Measurements from ENCODE around the gene NT5DC2.

The NT5DC2 gene

DNA sequence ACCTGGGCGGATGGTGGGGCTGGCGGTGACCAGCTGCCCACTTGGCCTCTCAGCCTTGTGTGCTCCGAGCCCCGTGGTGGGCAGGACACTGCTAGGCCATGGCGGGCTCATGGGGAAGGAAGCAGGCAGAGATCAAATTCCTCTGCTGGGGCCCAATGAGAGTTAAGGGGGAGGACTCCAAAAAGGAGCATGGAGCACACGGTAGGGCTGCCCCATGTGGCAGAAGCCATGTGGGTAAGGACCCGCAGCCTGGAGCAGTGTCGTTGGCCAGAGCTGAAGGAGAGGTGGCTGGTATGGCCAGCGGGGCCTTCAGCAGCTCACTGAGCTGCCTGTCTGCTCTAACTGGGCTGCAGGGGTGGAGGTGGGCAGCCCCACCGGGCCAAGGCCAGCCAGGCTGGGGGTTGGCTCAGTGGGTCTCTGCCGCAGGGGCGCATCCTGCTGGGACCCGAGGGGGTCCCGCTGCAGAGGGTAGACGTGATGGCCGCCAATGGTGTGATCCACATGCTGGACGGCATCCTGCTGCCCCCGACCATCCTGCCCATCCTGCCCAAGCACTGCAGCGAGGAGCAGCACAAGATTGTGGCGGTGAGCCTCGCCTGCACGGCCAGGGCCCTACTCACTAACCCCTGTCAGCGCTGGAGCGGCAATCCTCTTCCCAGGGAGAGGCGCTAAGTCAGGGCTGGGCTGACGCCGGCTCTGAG lies 27.2 kb downstream of the NT5DC2 start:
- DNase-seq: no peak

DNA sequence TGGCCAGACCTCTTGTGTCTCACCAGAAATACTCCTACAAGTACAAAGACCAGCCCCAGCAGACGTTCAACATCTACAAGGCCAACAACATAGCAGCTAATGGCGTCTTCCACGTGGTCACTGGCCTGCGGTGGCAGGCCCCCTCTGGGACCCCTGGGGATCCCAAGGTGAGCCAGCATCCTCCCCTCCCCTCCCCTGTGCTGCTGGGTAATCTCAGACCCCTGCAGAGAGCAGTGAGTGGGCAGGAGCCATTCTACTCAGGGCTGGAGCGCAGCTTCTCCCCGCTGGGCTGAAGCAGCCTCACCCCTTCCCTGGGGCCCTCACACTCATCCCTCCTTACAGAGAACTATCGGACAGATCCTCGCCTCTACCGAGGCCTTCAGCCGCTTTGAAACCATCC lies 28.7 kb downstream of the NT5DC2 start:
- DNase-seq: no peak

DNA sequence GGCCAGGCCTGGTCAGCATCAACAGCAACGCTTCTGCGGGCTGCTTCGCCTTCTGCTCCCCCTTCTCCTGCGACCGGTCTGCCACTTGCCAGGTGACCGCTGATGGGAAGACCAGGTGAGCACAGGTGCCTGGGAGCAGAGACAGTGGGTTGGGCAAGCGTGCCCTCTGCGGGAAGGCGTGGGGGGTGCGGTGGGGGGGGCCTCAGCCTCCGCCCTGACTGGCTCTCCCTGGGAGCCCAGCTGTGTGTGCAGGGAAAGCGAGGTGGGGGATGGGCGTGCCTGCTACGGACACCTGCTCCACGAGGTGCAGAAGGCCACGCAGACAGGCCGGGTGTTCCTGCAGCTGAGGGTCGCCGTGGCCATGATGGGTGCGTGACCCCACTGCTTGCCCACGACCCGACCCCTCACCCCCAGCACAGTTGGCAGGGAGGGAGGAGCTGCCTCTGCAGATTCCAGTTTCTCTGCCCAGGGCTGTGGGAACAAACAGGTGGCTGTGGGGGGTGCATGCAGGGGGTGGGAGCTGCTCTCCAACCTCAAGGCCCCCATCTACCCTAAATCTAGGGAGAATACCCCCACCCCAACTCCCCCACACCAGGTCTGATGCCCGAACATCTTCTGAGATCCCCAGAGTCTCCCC lies 29.8 kb downstream of the NT5DC2 start:
- DNase-seq: no peak

DNA sequence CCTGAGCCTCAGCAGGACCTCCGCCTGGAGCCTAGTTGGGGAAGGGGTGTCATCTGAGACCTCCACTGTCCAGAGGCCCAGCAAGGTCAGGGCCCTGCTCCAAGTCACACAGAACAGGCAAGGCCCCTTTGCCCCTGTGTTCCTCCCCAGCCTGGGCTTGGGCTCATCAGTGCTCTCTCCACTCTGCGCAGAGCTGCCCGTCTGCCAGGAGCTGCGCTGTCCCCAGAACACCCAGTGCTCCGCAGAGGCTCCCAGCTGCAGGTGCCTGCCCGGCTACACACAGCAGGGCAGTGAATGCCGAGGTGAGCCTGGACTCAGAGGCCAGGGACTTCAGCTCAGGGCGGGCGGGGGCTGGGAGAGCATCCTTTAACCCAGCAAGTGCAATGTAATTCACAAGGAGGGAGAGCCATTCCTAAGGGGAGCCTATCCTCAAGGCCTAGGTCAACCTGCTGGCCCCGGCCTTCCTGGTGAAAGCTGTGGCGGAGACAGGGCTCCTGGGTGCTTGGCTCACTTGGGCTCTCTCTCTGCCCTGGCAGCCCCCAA lies 30.8 kb downstream of the NT5DC2 start:
- DNase-seq: no peak

DNA sequence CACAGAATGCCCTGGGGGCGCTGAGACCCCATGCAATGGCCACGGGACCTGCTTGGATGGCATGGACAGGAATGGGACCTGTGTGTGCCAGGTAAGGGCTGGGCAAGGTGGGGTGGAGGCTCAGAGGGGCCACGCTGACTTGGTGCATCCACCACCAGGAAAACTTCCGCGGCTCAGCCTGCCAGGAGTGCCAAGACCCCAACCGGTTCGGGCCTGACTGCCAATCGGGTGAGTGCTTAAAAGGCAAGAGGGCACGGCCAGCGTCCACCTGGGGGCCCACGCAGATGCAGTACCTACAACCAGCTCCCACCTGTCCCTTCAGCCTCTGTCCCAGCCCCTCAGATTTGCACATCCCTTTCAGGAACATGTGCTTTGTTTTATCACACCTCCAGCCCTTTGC lies 31.7 kb downstream of the NT5DC2 start:
- DNase-seq: no peak

DNA sequence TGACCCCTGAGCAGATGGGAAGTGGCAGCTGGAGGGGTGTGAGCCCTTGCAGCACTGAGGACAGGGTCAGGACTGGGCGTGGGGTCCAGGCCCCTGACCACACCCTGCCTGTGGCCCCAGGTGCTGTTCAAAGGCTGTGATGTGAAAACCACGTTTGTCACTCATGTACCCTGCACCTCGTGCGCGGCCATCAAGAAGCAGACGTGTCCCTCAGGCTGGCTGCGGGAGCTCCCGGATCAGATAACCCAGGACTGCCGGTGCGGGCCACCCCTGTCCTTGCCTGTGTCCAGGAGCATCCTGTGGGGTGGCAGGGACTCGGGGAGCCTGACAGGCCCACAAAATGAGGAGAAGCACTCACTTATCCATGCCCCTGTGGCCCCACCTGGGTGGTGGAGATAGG lies 32.6 kb downstream of the NT5DC2 start:
- DNase-seq: no peak

DNA sequence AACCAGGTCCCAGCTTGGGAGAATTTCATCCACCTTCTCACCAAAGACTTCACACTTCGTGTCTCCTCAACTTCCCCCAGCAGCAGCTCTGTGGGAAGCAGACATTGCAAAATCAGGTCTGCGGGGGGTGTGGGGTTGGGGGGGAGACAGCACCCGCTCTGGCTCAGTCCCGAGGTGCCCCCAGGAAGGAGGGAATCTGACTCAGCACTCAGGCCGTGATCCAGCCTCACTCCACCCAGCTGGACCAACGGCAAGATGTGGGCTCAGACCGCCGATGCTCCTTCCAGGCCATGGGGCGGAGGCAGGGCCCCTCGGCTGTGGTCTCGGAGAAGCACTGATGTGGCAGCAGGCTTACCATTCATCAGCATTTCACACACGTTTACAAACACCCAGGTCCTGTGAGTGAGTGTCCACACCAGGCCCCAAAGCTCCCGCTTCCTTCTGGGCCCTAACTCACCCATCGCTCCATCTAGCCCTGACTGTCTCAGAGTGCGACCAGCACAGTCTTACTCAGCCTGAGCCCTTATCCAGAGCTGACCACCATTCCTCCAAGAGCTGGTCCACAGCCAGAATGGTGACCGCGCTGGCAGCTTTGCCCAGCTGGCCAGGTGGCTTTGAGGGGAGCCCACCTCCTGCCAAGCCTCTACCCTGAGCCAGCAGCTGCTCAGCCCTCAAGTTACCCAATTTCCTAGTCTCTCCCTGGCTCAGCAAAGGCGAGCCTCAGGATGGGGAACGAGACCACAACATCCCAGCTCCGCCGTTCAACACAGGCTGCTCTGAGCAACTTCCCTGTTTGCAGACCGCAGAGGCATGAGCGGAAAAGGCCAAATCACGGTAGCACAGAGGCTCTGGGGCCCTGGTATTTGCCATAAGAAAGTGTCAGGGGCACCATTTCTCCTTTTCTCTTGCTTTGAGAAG lies 35.3 kb downstream of the NT5DC2 start:
- DNase-seq: no peak

DNA sequence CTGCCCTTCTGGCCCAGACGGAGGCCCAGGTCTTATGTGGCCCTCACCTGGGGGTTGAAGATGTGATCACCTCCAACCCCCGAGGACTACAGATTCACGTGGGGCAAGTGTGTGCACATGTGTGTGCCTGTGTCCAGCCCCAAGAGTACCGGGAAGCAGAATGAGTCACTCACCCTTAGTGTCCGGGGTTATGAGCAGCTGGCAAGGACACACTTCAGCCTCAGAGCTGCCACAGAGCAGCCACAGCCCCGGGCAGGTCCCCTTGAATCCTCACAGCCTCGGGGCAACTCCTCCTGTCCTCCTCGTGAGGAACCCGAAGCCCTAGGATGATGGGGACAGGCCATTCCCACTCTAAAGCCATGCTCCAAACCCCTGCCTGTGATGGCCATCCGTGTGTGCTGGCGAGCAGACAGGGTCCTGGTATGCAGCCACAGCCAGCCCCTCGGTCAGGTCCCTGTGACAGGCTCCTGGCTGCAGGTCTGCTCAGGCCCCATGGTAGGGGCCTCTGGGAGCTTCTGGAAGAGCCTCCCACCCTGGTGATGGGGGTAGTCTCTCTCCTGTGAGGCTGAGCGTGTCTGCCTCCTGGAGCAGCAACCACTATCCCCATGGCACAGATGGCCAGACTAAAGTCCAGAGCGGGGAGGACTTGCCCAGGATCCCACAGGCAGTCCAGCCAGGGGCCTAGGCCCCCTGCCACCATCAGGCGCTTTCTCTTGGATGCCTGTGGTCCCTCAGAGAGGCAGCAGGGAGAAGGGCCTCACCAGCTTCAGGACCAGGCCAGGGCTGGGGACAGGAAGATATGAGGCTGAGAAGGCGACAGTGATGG lies 37.7 kb downstream of the NT5DC2 start:
- DNase-seq: no peak

DNA sequence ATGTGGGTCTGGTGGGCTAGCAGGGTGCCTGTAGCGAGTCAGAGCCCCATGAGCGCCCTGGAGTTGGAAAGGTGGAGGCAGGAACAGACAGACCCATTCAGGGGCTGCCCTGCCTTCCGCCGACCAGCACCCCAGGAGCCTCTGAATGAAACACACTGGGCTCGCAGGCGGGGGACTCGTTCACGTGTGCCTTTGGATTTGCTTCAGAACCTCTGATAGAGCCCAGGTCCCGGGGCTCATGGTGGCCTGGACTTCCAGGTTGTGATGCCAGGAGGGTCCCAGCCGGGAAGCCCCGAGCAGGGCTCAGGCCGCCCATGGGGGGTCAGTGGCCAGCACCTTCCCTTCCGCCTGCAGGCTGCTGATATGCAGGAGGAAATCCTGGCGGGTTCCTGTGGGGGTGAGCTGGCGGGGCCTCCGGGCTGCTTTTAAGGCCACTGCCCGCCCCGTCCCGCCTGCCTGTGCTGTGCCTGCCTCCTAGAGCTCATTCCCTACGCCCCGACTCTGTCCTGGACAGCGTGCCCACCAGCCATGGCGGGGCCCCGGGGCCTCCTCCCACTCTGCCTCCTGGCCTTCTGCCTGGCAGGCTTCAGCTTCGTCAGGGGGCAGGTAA lies 38.7 kb downstream of the NT5DC2 start, which contains the start of gene STAB1:
STAB1 (plus strand) TSS at position 453 of the 610 bp plus-strand sequence; CDS start at position 529, 76 bp downstream.
- no peak for DNase-seq

DNA sequence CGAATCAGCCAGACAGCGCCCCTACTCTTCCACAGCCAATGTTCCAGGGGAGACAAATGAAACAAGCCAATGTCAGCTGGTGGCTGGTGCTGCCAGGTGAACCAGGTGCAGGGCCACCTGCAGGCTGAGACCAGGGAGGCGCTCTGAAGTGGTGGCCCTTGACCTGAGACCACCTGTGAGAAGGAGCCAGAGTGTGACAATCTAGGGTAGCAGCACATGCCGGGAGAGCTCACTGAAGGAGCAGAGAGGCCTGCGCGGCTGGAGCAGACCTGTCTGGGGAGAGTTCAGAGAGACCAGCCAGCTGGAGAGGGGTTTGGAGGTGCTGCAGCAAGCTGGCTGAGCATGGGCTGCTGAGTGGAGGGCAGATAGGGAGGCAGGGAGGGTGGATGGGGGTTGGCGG lies 39.2 kb downstream of the NT5DC2 start:
- DNase-seq: peak; percentile 61

DNA sequence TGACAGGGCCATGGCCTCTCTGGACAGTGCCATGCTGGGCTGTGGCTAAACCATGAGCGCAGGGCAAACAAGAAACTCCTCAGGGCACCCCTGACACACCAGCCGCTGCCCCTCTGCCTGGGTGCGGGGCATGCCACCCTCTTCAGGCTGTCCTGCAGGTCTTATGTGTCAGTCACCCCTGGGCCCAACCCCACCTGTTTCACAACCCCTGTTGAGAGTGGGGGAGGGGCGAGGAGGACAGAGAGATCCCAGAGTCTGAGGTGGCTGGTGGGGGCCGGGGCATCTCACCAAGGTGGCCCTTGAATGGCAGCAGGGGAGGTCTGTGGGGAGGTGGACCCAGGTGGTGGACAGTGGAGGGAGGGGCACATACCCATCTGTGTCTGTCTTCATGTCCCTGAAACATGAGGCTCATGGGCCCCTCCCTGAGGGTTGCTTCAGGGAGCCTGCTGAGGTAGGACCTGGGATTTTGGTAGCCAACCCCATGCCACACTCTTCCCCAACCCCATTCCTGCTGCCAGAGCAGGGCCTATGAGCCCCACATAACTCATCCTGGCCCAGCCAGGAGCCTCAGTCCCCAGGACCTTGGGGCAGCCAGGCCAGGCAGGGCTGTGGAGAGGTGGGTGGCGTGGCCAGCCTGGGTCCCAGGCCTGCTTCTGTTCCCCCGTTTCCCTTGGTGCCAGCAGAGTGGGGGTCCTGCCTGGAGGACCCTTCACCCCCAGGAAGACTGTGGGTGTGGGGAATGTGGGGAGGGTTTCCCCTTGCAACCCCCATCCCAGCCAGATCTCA lies 40.2 kb downstream of the NT5DC2 start:
- no peak for DNase-seq

DNA sequence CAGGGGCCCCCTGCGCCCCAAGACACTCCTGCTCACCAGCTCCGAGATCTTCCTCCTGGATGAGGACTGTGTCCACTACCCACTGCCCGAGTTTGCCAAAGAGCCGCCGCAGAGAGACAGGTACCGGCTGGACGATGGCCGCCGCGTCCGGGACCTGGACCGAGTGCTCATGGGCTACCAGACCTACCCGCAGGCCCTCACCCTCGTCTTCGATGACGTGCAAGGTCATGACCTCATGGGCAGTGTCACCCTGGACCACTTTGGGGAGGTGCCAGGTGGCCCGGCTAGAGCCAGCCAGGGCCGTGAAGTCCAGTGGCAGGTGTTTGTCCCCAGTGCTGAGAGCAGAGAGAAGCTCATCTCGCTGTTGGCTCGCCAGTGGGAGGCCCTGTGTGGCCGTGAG lies 41.6 kb downstream of the NT5DC2 start:
- no peak for DNase-seq

DNA sequence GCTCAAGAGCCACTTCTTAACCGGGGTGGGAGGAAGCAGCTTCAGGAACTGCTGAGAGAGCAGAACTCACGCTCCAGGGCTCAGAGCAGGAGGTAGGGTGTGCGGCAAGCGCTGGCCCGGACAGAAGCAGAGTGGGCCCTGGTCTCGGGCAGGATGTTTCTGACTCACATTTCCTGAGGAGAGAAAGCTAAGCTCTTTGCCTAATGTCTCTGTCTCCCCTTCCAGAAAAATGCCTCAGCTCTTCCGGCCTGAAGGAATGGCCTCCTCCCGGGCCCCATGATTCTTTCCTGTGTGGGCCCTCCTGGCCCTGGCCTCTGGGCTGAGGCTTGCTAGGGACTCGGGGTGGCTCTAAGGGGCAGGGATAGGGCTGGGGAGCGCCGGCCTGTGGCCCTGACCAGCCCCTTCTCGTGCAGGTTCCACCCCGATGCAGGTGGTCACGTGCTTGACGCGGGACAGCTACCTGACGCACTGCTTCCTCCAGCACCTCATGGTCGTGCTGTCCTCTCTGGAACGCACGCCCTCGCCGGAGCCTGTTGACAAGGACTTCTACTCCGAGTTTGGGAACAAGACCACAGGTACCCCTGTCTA lies 42.6 kb downstream of the NT5DC2 start:
- DNase-seq: no peak

DNA sequence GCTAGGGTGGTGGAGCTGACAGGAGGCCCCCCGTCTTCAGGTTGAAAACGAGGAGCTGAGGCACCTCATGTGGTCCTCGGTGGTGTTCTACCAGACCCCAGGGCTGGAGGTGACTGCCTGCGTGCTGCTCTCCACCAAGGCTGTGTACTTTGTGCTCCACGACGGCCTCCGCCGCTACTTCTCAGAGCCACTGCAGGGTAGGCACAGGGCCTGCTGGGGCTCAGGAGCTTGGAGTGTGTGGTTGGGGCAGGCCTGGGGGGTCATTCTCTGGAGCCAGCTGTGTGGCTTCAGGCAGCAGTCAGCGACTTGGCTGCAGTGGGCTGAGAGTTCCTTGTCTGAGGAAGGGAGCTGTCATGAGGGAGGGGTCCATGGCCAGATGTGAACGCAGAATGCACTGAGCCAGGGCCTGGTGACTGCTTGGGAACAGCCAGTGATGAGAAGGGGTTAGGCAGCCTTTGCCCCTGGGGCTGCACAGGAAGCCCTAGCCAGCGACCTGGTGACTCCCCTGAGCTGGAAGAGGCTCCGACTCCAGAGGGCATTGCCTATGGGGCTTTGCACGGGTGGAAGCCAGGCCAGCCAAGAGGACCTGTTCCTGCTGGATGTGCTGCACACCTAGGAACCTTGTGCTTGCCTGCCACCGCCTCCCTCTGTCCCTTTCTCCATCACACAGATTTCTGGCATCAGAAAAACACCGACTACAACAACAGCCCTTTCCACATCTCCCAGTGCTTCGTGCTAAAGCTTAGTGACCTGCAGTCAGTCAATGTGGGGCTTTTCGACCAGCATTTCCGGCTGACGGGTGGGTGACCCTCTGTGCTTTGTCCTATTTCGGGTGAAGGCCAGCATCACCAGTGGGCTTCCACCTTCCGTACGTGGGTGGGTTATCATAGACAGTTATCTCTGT lies 43.4 kb downstream of the NT5DC2 start:
- DNase-seq: no peak

DNA sequence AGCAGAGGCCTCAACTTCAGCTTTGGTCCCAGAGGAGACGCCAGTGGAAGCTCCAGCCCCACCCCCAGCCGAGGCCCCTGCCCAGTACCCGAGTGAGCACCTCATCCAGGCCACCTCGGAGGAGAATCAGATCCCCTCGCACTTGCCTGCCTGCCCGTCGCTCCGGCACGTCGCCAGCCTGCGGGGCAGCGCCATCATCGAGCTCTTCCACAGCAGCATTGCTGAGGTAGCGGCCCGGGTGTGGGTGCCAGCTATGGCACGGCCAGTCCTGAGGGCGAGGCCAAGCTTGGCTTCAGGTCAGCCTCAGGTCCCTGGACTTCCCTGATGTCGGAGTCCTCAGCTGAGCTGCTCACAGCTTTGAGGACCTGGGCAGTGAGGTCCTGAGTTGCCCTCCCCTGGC lies 44.2 kb downstream of the NT5DC2 start:
- no peak for DNase-seq

DNA sequence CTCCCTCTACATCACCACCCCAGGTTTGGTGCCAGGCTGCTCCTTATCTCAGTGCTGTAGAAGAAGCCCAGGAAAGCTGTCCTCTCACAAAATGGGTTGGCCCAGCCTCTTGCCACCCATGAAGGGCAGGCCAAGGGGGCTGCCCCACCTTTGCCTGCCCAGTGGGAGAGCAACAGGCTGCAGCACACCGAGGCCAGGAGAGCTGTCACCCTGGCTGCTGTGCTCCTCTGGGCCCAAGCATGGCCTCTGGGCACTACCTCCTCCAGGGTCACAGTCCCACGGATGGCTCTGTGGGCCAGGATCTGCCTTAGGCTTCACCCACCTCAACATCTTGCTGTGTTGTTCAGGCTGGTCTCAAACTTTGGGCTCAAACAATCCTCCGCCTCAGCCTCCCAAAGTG lies 44.9 kb downstream of the NT5DC2 start:
- DNase-seq: no peak

DNA sequence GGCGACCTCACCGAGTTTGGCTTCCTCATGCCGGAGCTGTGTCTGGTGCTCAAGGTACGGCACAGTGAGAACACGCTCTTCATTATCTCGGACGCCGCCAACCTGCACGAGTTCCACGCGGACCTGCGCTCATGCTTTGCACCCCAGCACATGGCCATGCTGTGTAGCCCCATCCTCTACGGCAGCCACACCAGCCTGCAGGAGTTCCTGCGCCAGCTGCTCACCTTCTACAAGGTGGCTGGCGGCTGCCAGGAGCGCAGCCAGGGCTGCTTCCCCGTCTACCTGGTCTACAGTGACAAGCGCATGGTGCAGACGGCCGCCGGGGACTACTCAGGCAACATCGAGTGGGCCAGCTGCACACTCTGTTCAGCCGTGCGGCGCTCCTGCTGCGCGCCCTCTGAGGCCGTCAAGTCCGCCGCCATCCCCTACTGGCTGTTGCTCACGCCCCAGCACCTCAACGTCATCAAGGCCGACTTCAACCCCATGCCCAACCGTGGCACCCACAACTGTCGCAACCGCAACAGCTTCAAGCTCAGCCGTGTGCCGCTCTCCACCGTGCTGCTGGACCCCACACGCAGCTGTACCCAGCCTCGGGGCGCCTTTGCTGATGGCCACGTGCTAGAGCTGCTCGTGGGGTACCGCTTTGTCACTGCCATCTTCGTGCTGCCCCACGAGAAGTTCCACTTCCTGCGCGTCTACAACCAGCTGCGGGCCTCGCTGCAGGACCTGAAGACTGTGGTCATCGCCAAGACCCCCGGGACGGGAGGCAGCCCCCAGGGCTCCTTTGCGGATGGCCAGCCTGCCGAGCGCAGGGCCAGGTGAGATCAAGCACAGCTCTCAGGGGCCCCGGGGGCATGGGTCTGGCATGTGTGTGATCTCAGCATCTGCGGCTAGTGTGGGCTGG lies 45.6 kb downstream of the NT5DC2 start:
- no peak for DNase-seq

DNA sequence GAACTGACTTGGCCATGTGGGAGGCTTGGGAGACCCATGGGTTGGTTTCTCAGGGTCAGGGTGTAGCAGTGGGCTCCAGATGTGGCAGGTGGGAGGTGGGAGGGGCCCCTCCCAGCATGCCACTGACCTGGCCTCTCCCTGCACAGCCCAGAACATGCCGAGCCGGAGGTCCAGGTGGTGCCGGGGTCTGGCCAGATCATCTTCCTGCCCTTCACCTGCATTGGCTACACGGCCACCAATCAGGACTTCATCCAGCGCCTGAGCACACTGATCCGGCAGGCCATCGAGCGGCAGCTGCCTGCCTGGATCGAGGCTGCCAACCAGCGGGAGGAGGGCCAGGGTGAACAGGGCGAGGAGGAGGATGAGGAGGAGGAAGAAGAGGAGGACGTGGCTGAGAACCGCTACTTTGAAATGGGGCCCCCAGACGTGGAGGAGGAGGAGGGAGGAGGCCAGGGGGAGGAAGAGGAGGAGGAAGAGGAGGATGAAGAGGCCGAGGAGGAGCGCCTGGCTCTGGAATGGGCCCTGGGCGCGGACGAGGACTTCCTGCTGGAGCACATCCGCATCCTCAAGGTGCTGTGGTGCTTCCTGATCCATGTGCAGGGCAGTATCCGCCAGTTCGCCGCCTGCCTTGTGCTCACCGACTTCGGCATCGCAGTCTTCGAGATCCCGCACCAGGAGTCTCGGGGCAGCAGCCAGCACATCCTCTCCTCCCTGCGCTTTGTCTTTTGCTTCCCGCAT lies 46.4 kb downstream of the NT5DC2 start:
- DNase-seq: no peak
